Measurements from ENCODE around the gene TEX54.

The TEX54 gene

DNA sequence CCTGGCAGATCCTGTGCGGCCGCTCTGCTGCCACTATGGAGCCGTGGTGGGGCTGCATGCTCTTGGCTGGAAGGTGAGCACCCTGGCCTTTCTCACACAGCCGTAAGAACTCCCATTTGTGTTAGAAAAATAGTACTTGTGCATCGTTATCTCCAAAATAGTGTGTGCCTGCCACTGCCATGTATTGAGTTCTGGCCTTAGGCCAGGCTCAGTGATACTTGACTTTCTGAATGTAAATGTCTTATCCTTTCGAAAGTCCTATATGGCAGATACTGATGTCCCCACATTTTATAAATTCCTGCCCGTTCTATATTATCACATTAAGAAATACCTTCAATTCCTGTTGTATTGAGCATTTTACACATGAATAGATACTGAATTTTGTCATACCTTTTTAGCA is 49.9 kb downstream of the TEX54 start:
- DNase-seq = no peak
